ENCODE measurements around the gene C1GALT1. TPM values are rescaled to one million over a fixed set of nuclear protein-coding genes. Genes with fewer than 3 reads are reported as not detected.

Gene C1GALT1
- total RNA-seq, 1 experiment from 2014 or later: 81.5 TPM

- Histone ChIP-seq H3K23ac (ENCODE audit: insufficient read length, low read depth, low read length) (no peak overlapping the region), H2AFZ (ENCODE audit: low read length) (no peak overlapping the region), H3K4me2 (ENCODE audit: insufficient read depth, insufficient read length, low read length) (no peak overlapping the region), H2BK5ac (ENCODE audit: insufficient read length, low read length) (no peak overlapping the region), H2BK120ac (ENCODE audit: low read depth, low read length, poor library complexity, severe bottlenecking) (no peak overlapping the region), H2BK15ac (ENCODE audit: low read depth, low read length) (no peak overlapping the region), H3K4ac (ENCODE audit: low read depth, low read length) (no peak overlapping the region), H3K9ac (ENCODE audit: extremely low read depth, insufficient read length, low read length) (no peak overlapping the region), H4K5ac (ENCODE audit: insufficient read length, low read depth, low read length) (no peak overlapping the region), H3K79me2 (ENCODE audit: insufficient read depth, low read length) (no peaks in the 10 kb centered on the region), H4K20me1 (ENCODE audit: control insufficient read depth, insufficient read depth, insufficient read length) (no peaks in the 10 kb centered on the region), H3K9me3 (ENCODE audit: control insufficient read depth, low read depth, low read length) (no peaks in the 10 kb centered on the region), H3K56ac (ENCODE audit: insufficient read length, low read depth, low read length) (no peak overlapping the region), H3T11ph (ENCODE audit: low read length) (no peak overlapping the region), H3K4me1 (ENCODE audit: insufficient read depth, low read length) (no peaks in the 10 kb centered on the region; the same call in 1 of the 2 replicates), H3K18ac (ENCODE audit: insufficient read length, low read depth, low read length) (no peak overlapping the region), H3K14ac (ENCODE audit: insufficient read depth, low read length) (no peak overlapping the region), H2BK12ac (ENCODE audit: insufficient read length, low read depth, low read length) (no peak overlapping the region), H3K27ac (ENCODE audit: insufficient read length, low read depth, low read length) (no peak overlapping the region), H2BK20ac (ENCODE audit: low read depth, low read length, poor library complexity, severe bottlenecking) (no peak overlapping the region), H3K79me1 (ENCODE audit: insufficient read depth, low read depth, low read length, poor library complexity, severe bottlenecking) (no peaks in the 10 kb centered on the region), H2AK5ac (ENCODE audit: insufficient read length, low read length) (no peak overlapping the region), H3K27me3 (ENCODE audit: insufficient read depth, low read length) (no peaks in the 10 kb centered on the region), H4K91ac (ENCODE audit: insufficient read length, low read depth, low read length) (no peak overlapping the region), H3K23me2 (ENCODE audit: insufficient read length, low read depth, low read length, poor library complexity, severe bottlenecking) (no peaks in the 10 kb centered on the region), H4K8ac (replicated peaks; ENCODE audit: insufficient read length, low read depth, low read length) (no peak overlapping the region)
- no peaks in the 10 kb centered on the region; a peak in 1 of 7 replicates for H3K36me3 Mint-ChIP-seq (ENCODE audit: insufficient read depth in 1 of 3, low read depth in 3 of 3)
- H3K27me3 Mint-ChIP-seq (ENCODE audit: low read depth): no peaks in the 10 kb centered on the region
- DNase-seq: no peak
- no peak overlapping the region for H3K27ac Mint-ChIP-seq
- WGBS (ENCODE audit: extremely low coverage, insufficient read length, low lambda C conversion rate): no CpG with 5 or more reads among the region's 1 CpG
- no peaks in the 10 kb centered on the region for H3K9me3 Mint-ChIP-seq
- H3K4me3 Mint-ChIP-seq: no peak overlapping the region
- H3K4me1 Mint-ChIP-seq: peaks cover 4 to 11% of the 10 kb centered on the region in 2 experiments; a peak in 3 of 4 replicates
- no peak for TF ChIP-seq CTCF (conservative IDR thresholded peaks at IDR 0.05)
These were observed 90.0 kb downstream of the C1GALT1 start for GRCh38 chr7:7272294-7272693.
